GM12878 (cell line): ENCODE data around the gene DNASE1L3. TPM values are rescaled to one million over a fixed set of nuclear protein-coding genes. Genes with fewer than 3 reads are reported as not detected.

Source experiments
- BCL11A ChIP-seq: IDR thresholded peaks from 2 replicates; pipeline ENCODE4 v1.6.1; 2011; ENCODE audit warnings: low read depth, low read length
- BHLHE40 ChIP-seq, 2 experiments: fragments of 450-650 bp in 1 of 2; IDR thresholded peaks; 2 replicates each; pipeline ENCODE4 v1.6.1; 2011 to 2017; ENCODE audit warnings: low read depth in 2 of 2, borderline replicate concordance in 1 of 2, improper control_type of control experiment in 1 of 2, low read length in 1 of 2, mild to moderate bottlenecking in 1 of 2
- CREM ChIP-seq: IDR thresholded peaks from 2 replicates; pipeline ENCODE4 v1.6.1; 2014; ENCODE audit warnings: antibody characterized with exemption, low read depth
- EZH2 ChIP-seq: IDR thresholded peaks from 2 replicates; pipeline ENCODE4 v1.6.1; 2012; ENCODE audit warnings: low read depth, mild to moderate bottlenecking, control low read depth, inconsistent platforms, low read length, borderline replicate concordance; ENCODE audit not compliant: control insufficient read depth
- FOXM1 ChIP-seq: IDR thresholded peaks from 2 replicates; pipeline ENCODE4 v1.6.1; 2012; ENCODE audit warnings: low read depth, mild to moderate bottlenecking, inconsistent platforms, low read length, moderate library complexity
- GABPA ChIP-seq: IDR thresholded peaks from 2 replicates; pipeline ENCODE4 v1.6.1; 2014; ENCODE audit warnings: antibody characterized with exemption, low read depth, mild to moderate bottlenecking, inconsistent platforms
- HDAC6 ChIP-seq: fragments of 200-600 bp; sonication (generic); IDR thresholded peaks from one replicate; pipeline ENCODE4 v1.8.0; 2017; ENCODE audit warnings: antibody characterized with exemption; ENCODE audit not compliant: unreplicated experiment
- KAT2A ChIP-seq: conservative IDR thresholded peaks from 2 replicates; pipeline ENCODE4 v1.6.1; 2011; ENCODE audit warnings: low read depth, low read length; ENCODE audit not compliant: control insufficient read depth
- MLLT1 ChIP-seq: fragments of 450-650 bp; IDR thresholded peaks from 2 replicates; pipeline ENCODE4 v1.6.1; 2016; ENCODE audit warnings: mild to moderate bottlenecking
- MTA2 ChIP-seq: fragments of 450-650 bp; IDR thresholded peaks from 2 replicates; pipeline ENCODE4 v1.6.1; 2016; ENCODE audit warnings: low read depth, mild to moderate bottlenecking, moderate library complexity
- PBX3 ChIP-seq: IDR thresholded peaks from 2 replicates; pipeline ENCODE4 v1.6.1; 2011; ENCODE audit warnings: mild to moderate bottlenecking, low read depth, low read length, moderate library complexity; ENCODE audit not compliant: insufficient replicate concordance
- PKNOX1 ChIP-seq: fragments of 450-650 bp; IDR thresholded peaks from 2 replicates; pipeline ENCODE4 v1.6.1; 2016; ENCODE audit warnings: mild to moderate bottlenecking
- POLR2AphosphoS2 ChIP-seq: IDR thresholded peaks from 2 replicates; pipeline ENCODE4 v1.6.1; 2011; ENCODE audit warnings: low read depth, mild to moderate bottlenecking, low read length, improper control_type of control experiment, moderate library complexity
- RELA ChIP-seq: fragments of 450-650 bp; IDR thresholded peaks from 2 replicates; pipeline ENCODE4 v1.8.0; 2014; ENCODE audit warnings: borderline replicate concordance; ENCODE audit not compliant: partially characterized antibody
- SMAD5 ChIP-seq: IDR thresholded peaks from 2 replicates; pipeline ENCODE4 v1.6.1; 2016; ENCODE audit warnings: antibody characterized with exemption, low read depth
- SMARCA5 ChIP-seq: fragments of 450-650 bp; IDR thresholded peaks from 2 replicates; pipeline ENCODE4 v1.6.1; 2017; ENCODE audit warnings: mild to moderate bottlenecking
- SMC3 ChIP-seq: IDR thresholded peaks from 2 replicates; pipeline ENCODE4 v1.6.1; 2011; ENCODE audit warnings: low read length, improper control_type of control experiment, borderline replicate concordance
- SREBF2 ChIP-seq: IDR thresholded peaks from 2 replicates; pipeline ENCODE4 v1.6.1; 2012; ENCODE audit warnings: mild to moderate bottlenecking, low read length
- STAT3 ChIP-seq: IDR thresholded peaks from 2 replicates; pipeline ENCODE4 v1.6.1; 2011; ENCODE audit warnings: low read depth, low read length, improper control_type of control experiment
- ZNF687 ChIP-seq: fragments of 450-650 bp; IDR thresholded peaks from 2 replicates; pipeline ENCODE4 v1.6.1; 2017; ENCODE audit warnings: mild to moderate bottlenecking, moderate library complexity
- polyA plus RNA-seq, 11 experiments: library from polyadenylated mRNA; depleted of rRNA in 4 of 11; unstranded in 6 of 11; stranded (reverse) in 5 of 11; fragments of >200 nt; fragmentation: Nextera tagmentation in 4 of 11; fragmentation: Illumina TruSeq in 1 of 11; extraction: Ambion mirVana in 4 of 11; extraction: Trizol in 1 of 11; gene quantifications; 1 replicate in 1 of 11; 2 replicates in 10 of 11; pipeline versions ENCODE4 v1.2.1 to v1.2.3, GENCODE V29; 2011 to 2016; ENCODE audit warnings: inconsistent platforms in 2 of 11, missing spikeins in 2 of 11, low read depth in 1 of 11
- total RNA-seq, 4 experiments: library from RNA; depleted of rRNA in 3 of 4; stranded (reverse); fragments of >200 nt in 3 of 4; fragmentation: Illumina TruSeq in 1 of 4; extraction: Trizol in 1 of 4; gene quantifications; 2 replicates each; pipeline versions ENCODE4 v1.2.1 to v1.2.3, GENCODE V29; 2013 to 2021
- TF ChIP-seq, protein P1 (sequence below): IDR thresholded peaks from 2 replicates; pipeline ENCODE4 v1.6.1; 2012; ENCODE audit warnings: low read depth, low read length, improper control_type of control experiment

The DNASE1L3 gene
- total and polyA plus RNA-seq, 10 of the 15 experiments (the other 5 are each of a cell fraction or from before 2014, with no cell fraction given): 3.2 to 72.1 (median 6.3) TPM

DNA sequence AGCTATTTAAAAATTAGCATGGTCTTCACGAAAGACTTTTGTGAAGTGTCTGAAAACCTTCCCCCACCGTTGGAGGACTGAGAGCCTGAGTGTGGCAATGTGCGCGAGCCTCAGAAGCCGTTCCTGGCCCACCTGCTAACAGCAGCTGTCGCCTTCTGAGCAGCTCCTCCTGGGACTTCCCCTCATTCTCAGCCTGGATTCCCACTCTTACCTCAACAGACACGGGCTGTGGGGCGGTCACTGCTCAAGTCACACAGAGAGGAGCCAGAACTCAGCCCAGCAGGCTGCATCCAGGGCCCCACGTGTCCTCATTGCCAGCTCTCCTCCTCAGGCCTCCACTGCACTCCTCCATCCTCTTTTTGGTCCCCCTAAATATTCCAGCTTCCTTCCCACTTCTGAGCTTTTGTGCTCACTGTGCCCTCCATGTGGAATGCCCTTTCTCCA is 7.8 kb downstream of the DNASE1L3 start (continued):
- no peak for TF ChIP-seq PBX3
- TF ChIP-seq SMAD5: no peak
- TF ChIP-seq KAT2A: no peak
- TF ChIP-seq CREM: no peak
- TF ChIP-seq PKNOX1: no peak
- peak; percentile 29; the same call in 1 of the 2 replicates for TF ChIP-seq BCL11A
- no peak for TF ChIP-seq SMARCA5
- TF ChIP-seq MTA2: peak; percentile 73; the same call in 1 of the 2 replicates
- TF ChIP-seq EZH2: no peak
- no peak for TF ChIP-seq POLR2AphosphoS2
- peak; percentile 10 for TF ChIP-seq SMC3
- TF ChIP-seq RELA: no peak
- no peak; the same call in 1 of the 2 replicates for TF ChIP-seq MLLT1
- TF ChIP-seq HDAC6: no peak
- TF ChIP-seq ZNF687: peak; percentile 98
- TF ChIP-seq STAT3: no peak
- TF ChIP-seq, protein P1, sequence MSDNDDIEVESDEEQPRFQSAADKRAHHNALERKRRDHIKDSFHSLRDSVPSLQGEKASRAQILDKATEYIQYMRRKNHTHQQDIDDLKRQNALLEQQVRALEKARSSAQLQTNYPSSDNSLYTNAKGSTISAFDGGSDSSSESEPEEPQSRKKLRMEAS: peak; percentile 55; the same call in 1 of the 2 replicates
- TF ChIP-seq BHLHE40 (IDR thresholded peaks at IDR 0.05; ENCODE audit: borderline replicate concordance in 1 of 2, low read depth in 2 of 2, low read length in 1 of 2): peak in 1 of 2 experiments; percentile 70; a peak in 2 of 4 replicates
- TF ChIP-seq SREBF2: no peak
- TF ChIP-seq FOXM1: peak; percentile 60; the same call in 1 of the 2 replicates
- TF ChIP-seq GABPA: no peak
